Upper lobe of right lung (tissue), 1 donor: ENCODE measurements around the gene LIPJ. TPM values are rescaled to one million over a fixed set of nuclear protein-coding genes. Genes with fewer than 3 reads are reported as not detected.

Experiments
- ATAC-seq: fragments of 200-7000 bp; cut with Tn5 transposase; one replicate; pipeline ENCODE4 v1.9.1; 2020; ENCODE audit warnings: mild to moderate bottlenecking, moderate library complexity
- DNase-seq: peaks from one replicate; pipeline ENCODE4 v3.0.0-alpha.2; 2020
- H3K27ac ChIP-seq: fragments of 200-600 bp; one replicate; pipeline ENCODE4 v1.8.0; 2022
- H3K27me3 ChIP-seq: fragments of 200-600 bp; one replicate; pipeline ENCODE4 v1.8.0; 2022; ENCODE audit warnings: mild to moderate bottlenecking
- H3K36me3 ChIP-seq: fragments of 200-600 bp; one replicate; pipeline ENCODE4 v1.8.0; 2022
- H3K4me1 ChIP-seq: fragments of 200-600 bp; one replicate; pipeline ENCODE4 v1.8.0; 2022
- H3K4me3 ChIP-seq: fragments of 200-600 bp; one replicate; pipeline ENCODE4 v1.8.0; 2022; ENCODE audit warnings: mild to moderate bottlenecking
- H3K9me3 ChIP-seq: fragments of 200-600 bp; one replicate; pipeline ENCODE4 v1.8.0; 2022
- CTCF ChIP-seq: fragments of 200-600 bp; IDR thresholded peaks from one replicate; pipeline ENCODE4 v1.8.0; 2022; ENCODE audit warnings: antibody characterized with exemption
- intact Hi-C: fragments of 100-400 bp; cut with DNase I; formaldehyde crosslinking; loops from one replicate; pipeline ENCODE4 v1.11.0; 2022
- total RNA-seq: library from RNA; stranded (reverse); fragmentation: NEBNext Ultra II Directional; extraction: Animal tissue kit (Norgen Biotek cat#: 25700); gene quantifications from one replicate; pipeline ENCODE4 v1.2.1, GENCODE V29; 2021
- donor health status: DM: no; HTN: yes; CAD: no; lungs with severe emphysema.

Gene LIPJ
- total RNA-seq, 1 donor from 2014 or later, result not detected

- peak; percentile 48 for TF ChIP-seq CTCF
- H3K27me3 ChIP-seq, result no peaks in the 10 kb centered on the region
- H3K4me3 ChIP-seq, result no peak overlapping the region
- no peaks in the 10 kb centered on the region for H3K36me3 ChIP-seq
- no peak overlapping the region for H3K27ac ChIP-seq
- H3K4me1 ChIP-seq, result no peaks in the 10 kb centered on the region
- DNase-seq (no peak), ATAC-seq (peak; percentile 51)
- intact Hi-C loops, result no loop called here
- no peaks in the 10 kb centered on the region for H3K9me3 ChIP-seq
Observed at GRCh38 chr10:88565072-88565471, 21.5 kb upstream of the LIPJ start.

DNA sequence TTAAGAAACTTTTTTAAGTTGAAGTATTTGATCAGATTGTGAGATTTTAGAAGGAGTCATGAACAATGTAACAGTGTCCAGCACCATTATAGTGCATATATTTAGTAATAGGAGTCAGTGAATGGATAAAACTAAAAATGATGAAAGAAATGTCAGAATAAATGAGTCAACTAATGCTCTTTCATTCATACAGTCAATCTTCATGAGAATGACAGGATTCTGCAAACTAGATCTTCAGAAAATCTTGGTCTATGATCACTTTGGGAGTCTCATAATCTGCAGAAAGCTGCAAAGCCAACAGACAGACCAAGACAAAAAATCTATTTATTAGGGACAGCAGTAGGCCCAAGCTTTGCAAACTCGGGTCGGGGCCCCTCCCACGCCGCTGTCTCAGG, 4.2 kb upstream of the LIPJ start:
- no peaks in the 10 kb centered on the region for H3K9me3 ChIP-seq
- DNase-seq (no peak), ATAC-seq (no peak)
- H3K27me3 ChIP-seq, result no peaks in the 10 kb centered on the region
- no peak for TF ChIP-seq CTCF
- intact Hi-C loops, result no loop called here
- H3K4me1 ChIP-seq, result no peaks in the 10 kb centered on the region
- no peaks in the 10 kb centered on the region for H3K36me3 ChIP-seq
- peak overlapping the region; percentile 71 for H3K4me3 ChIP-seq
- H3K27ac ChIP-seq, result peak overlapping the region; percentile 97

DNA sequence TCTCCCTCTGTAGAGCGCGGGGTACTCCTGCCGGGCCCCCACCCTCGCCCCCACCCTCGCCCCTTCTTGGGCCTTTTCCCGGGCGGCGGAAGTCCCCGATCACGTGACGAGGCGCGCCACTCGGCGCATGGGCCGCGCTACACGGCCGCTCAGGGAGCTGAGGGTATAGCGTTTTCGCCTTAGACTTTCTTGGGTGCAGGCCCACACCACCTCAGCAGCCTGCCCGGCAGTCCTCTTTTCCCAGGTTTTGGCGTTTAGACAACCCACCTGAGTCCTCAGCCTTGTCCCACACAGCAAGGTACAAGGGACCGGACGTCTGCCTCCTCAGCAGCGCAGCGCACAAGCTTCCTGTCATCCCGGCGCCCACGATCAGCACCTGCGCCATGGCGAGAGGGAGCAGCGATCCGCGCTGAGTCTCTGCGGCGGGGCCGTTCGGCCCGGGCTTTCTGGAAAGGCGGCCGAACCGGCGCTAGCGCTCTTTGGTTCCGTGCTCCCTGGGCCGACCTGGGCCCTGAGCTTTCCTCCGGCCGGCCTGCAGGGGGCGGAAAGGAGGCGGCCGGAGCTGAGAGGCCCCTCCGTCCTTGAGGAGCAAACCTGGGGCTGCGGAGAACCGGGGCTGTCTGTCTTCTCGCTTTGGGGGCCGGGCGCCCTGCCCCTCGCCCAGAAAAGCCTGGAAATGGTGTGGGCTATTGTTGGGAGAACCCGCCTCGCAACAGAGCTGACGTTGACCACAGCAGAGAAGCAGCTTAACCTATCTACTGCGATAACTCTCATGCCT, 3.6 kb upstream of the LIPJ start, which contains the start of gene RNLS:
TSS of gene RNLS (minus strand) at position 513 of the 778 bp plus-strand sequence.
- Histone ChIP-seq H3K27me3 (no peaks in the 10 kb centered on the region), H3K4me3 (peak within 1 kb of the TSS; percentile 71), H3K4me1 (no peaks in the 10 kb centered on the region), H3K9me3 (no peaks in the 10 kb centered on the region), H3K36me3 (no peaks in the 10 kb centered on the region), H3K27ac (peak within 1 kb of the TSS; percentile 97)
- intact Hi-C loops, result no loop called here
- ATAC-seq (peak; percentile 97), DNase-seq (peak; percentile 87)
- TF ChIP-seq CTCF, result peak; percentile 89

DNA sequence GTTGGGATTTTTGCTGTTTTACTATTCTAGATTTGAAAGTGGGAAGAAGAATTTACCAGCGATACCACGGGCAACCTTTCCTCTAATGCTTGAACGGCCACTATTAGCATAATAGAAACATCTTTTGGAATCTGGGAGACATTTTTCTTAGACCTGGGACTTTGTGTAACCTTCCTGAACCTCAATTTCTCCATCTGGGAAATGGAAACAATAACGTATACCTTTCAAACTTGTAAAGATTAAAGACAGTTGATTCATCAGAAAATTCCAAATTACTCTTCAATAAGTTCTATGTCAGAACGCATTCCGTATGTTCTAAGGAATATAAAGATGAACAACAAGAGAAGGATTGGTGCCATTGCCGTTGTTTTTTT, 3.0 kb upstream of the LIPJ start:
- ATAC-seq (no peak), DNase-seq (no peak)
- Histone ChIP-seq H3K4me3 (peak overlapping the region; percentile 71), H3K4me1 (no peaks in the 10 kb centered on the region), H3K9me3 (no peaks in the 10 kb centered on the region), H3K27me3 (no peaks in the 10 kb centered on the region), H3K36me3 (no peaks in the 10 kb centered on the region), H3K27ac (peak overlapping the region; percentile 97)
- intact Hi-C loops, result no loop called here
- TF ChIP-seq CTCF, result no peak

DNA sequence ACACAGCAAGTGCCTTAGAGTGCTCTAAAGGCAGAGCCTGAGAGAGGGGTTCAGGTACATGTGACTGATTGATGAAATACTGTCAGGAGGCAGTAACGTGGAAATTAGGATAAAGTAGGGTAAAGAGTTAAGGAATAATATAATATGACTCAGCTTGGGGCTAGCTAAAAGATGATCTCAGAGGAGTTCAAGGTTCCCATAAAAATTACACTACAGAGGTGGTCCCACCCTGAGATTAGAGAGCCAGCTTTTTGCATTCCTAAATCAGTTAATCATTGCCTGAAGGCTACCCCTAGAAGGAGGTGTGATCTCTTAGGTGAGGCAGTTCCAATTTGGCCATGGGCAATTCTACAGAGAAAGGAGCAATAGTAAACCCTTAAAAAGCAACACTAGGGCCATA, 5.8 kb downstream of the LIPJ start:
- Histone ChIP-seq H3K9me3 (no peaks in the 10 kb centered on the region), H3K27ac (no peak overlapping the region), H3K4me1 (no peaks in the 10 kb centered on the region), H3K4me3 (no peak overlapping the region), H3K36me3 (no peaks in the 10 kb centered on the region), H3K27me3 (no peaks in the 10 kb centered on the region)
- no peak for TF ChIP-seq CTCF
- ATAC-seq (no peak), DNase-seq (no peak)
- intact Hi-C loops, result no loop called here
